ENCODE results near the gene ZYX.
"Not testable (repeated sequence)": the region's sequence is repeated elsewhere in the genome, so short reads cannot be mapped to it uniquely, and the experiment has no call there.

The ZYX gene

GRCh38 chr7:143422033-143422432, 40.9 kb downstream of the ZYX start:
- no peaks in the 10 kb centered on the region for H3K79me2 ChIP-seq (ENCODE audit: control insufficient read depth, insufficient read depth, low read length, unreplicated experiment)
- H3K4me3 ChIP-seq (ENCODE audit: low read depth, low read length): no peak overlapping the region
- H3K27ac ChIP-seq (ENCODE audit: low read depth, low read length): no peak overlapping the region
- H3K27me3 ChIP-seq (ENCODE audit: insufficient read depth, low read length): no peaks in the 10 kb centered on the region
- H2AFZ ChIP-seq (ENCODE audit: low read length, unreplicated experiment): no peak overlapping the region
- H3K36me3 ChIP-seq (ENCODE audit: insufficient read depth, low read length): no peaks in the 10 kb centered on the region
- H3K4me1 ChIP-seq (ENCODE audit: control insufficient read depth, insufficient read depth, low read length, unreplicated experiment): peaks cover 8% of the 10 kb centered on the region

- H3K4me1 ChIP-seq (ENCODE audit: control insufficient read depth, insufficient read depth, low read length, unreplicated experiment); H3K4me3 ChIP-seq (ENCODE audit: low read depth, low read length); H3K27ac ChIP-seq (ENCODE audit: low read depth, low read length); H3K36me3 ChIP-seq (ENCODE audit: insufficient read depth, low read length); H3K27me3 ChIP-seq (ENCODE audit: insufficient read depth, low read length); H2AFZ ChIP-seq (ENCODE audit: low read length, unreplicated experiment); H3K79me2 ChIP-seq (ENCODE audit: control insufficient read depth, insufficient read depth, low read length, unreplicated experiment): not testable (repeated sequence)
These were observed 43.3 kb downstream of the ZYX start for GRCh38 chr7:143424476-143424875.

- no peak overlapping the region for H3K27ac ChIP-seq (ENCODE audit: low read depth, low read length)
- peaks cover 24% of the 10 kb centered on the region for H3K4me1 ChIP-seq (ENCODE audit: control insufficient read depth, insufficient read depth, low read length, unreplicated experiment)
- no peaks in the 10 kb centered on the region for H3K36me3 ChIP-seq (ENCODE audit: insufficient read depth, low read length)
- peak overlapping the region; percentile 15 for H2AFZ ChIP-seq (ENCODE audit: low read length, unreplicated experiment)
- no peaks in the 10 kb centered on the region for H3K27me3 ChIP-seq (ENCODE audit: insufficient read depth, low read length)
- H3K4me3 ChIP-seq (ENCODE audit: low read depth, low read length): no peak overlapping the region
- no peaks in the 10 kb centered on the region for H3K79me2 ChIP-seq (ENCODE audit: control insufficient read depth, insufficient read depth, low read length, unreplicated experiment)
These were observed 45.5 kb downstream of the ZYX start for GRCh38 chr7:143426479-143427142.

GRCh38 chr7:143429770-143430698, 48.9 kb downstream of the ZYX start:
- peak overlapping the region; percentile 34 for H3K27ac ChIP-seq (ENCODE audit: low read depth, low read length)
- H3K4me3 ChIP-seq (ENCODE audit: low read depth, low read length): no peak overlapping the region
- peaks cover 24% of the 10 kb centered on the region for H3K4me1 ChIP-seq (ENCODE audit: control insufficient read depth, insufficient read depth, low read length, unreplicated experiment)
- H3K79me2 ChIP-seq (ENCODE audit: control insufficient read depth, insufficient read depth, low read length, unreplicated experiment): no peaks in the 10 kb centered on the region
- H3K36me3 ChIP-seq (ENCODE audit: insufficient read depth, low read length): no peaks in the 10 kb centered on the region
- H3K27me3 ChIP-seq (ENCODE audit: insufficient read depth, low read length): no peaks in the 10 kb centered on the region
- H2AFZ ChIP-seq (ENCODE audit: low read length, unreplicated experiment): peak overlapping the region; percentile 9

- H2AFZ ChIP-seq (ENCODE audit: low read length, unreplicated experiment): no peak overlapping the region
- no peak overlapping the region for H3K27ac ChIP-seq (ENCODE audit: low read depth, low read length)
These were observed 50.0 kb downstream of the ZYX start for GRCh38 chr7:143431109-143431508.

GRCh38 chr7:143433759-143434158, 52.6 kb downstream of the ZYX start:
- Histone ChIP-seq H3K36me3 (ENCODE audit: insufficient read depth, low read length) (no peaks in the 10 kb centered on the region), H3K27me3 (ENCODE audit: insufficient read depth, low read length) (no peaks in the 10 kb centered on the region), H3K27ac (ENCODE audit: low read depth, low read length) (no peak overlapping the region), H3K4me1 (ENCODE audit: control insufficient read depth, insufficient read depth, low read length, unreplicated experiment) (peaks cover 16% of the 10 kb centered on the region), H3K4me3 (ENCODE audit: low read depth, low read length) (no peak overlapping the region), H2AFZ (ENCODE audit: low read length, unreplicated experiment) (no peak overlapping the region), H3K79me2 (ENCODE audit: control insufficient read depth, insufficient read depth, low read length, unreplicated experiment) (no peaks in the 10 kb centered on the region)

More at GRCh38 chr7:143431109-143431508, 50.0 kb downstream of the ZYX start:
- Histone ChIP-seq H3K4me3 (ENCODE audit: low read depth, low read length) (no peak overlapping the region), H3K4me1 (ENCODE audit: control insufficient read depth, insufficient read depth, low read length, unreplicated experiment) (peaks cover 24% of the 10 kb centered on the region), H3K36me3 (ENCODE audit: insufficient read depth, low read length) (no peaks in the 10 kb centered on the region), H3K27me3 (ENCODE audit: insufficient read depth, low read length) (no peaks in the 10 kb centered on the region), H3K79me2 (ENCODE audit: control insufficient read depth, insufficient read depth, low read length, unreplicated experiment) (no peaks in the 10 kb centered on the region)

- Histone ChIP-seq H3K79me2 (ENCODE audit: control insufficient read depth, insufficient read depth, low read length, unreplicated experiment) (no peaks in the 10 kb centered on the region), H3K27me3 (ENCODE audit: insufficient read depth, low read length) (no peaks in the 10 kb centered on the region), H3K4me1 (ENCODE audit: control insufficient read depth, insufficient read depth, low read length, unreplicated experiment) (peaks cover 16% of the 10 kb centered on the region), H3K4me3 (ENCODE audit: low read depth, low read length) (no peak overlapping the region), H3K27ac (ENCODE audit: low read depth, low read length) (no peak overlapping the region), H2AFZ (ENCODE audit: low read length, unreplicated experiment) (no peak overlapping the region), H3K36me3 (ENCODE audit: insufficient read depth, low read length) (no peaks in the 10 kb centered on the region)
These were observed 53.5 kb downstream of the ZYX start for GRCh38 chr7:143434660-143435059.

GRCh38 chr7:143435266-143435665, 54.1 kb downstream of the ZYX start:
- Histone ChIP-seq H3K4me3 (ENCODE audit: low read depth, low read length) (no peak overlapping the region), H2AFZ (ENCODE audit: low read length, unreplicated experiment) (no peak overlapping the region)

GRCh38 chr7:143436325-143436946, 55.3 kb downstream of the ZYX start:
- Histone ChIP-seq H3K4me1 (ENCODE audit: control insufficient read depth, insufficient read depth, low read length, unreplicated experiment) (no peaks in the 10 kb centered on the region), H2AFZ (ENCODE audit: low read length, unreplicated experiment) (no peak overlapping the region), H3K4me3 (ENCODE audit: low read depth, low read length) (no peak overlapping the region), H3K27ac (ENCODE audit: low read depth, low read length) (no peak overlapping the region), H3K27me3 (ENCODE audit: insufficient read depth, low read length) (peaks cover 14% of the 10 kb centered on the region; the same call in 1 of the 2 replicates), H3K79me2 (ENCODE audit: control insufficient read depth, insufficient read depth, low read length, unreplicated experiment) (no peaks in the 10 kb centered on the region), H3K36me3 (ENCODE audit: insufficient read depth, low read length) (no peaks in the 10 kb centered on the region)

More at GRCh38 chr7:143435266-143435665, 54.1 kb downstream of the ZYX start:
- peaks cover 6% of the 10 kb centered on the region; the same call in 1 of the 2 replicates for H3K27me3 ChIP-seq (ENCODE audit: insufficient read depth, low read length)
- no peak overlapping the region for H3K27ac ChIP-seq (ENCODE audit: low read depth, low read length)
- peaks cover 10% of the 10 kb centered on the region for H3K4me1 ChIP-seq (ENCODE audit: control insufficient read depth, insufficient read depth, low read length, unreplicated experiment)
- no peaks in the 10 kb centered on the region for H3K36me3 ChIP-seq (ENCODE audit: insufficient read depth, low read length)
- no peaks in the 10 kb centered on the region for H3K79me2 ChIP-seq (ENCODE audit: control insufficient read depth, insufficient read depth, low read length, unreplicated experiment)

GRCh38 chr7:143437578-143437977, 56.4 kb downstream of the ZYX start:
- Histone ChIP-seq H3K4me3 (ENCODE audit: low read depth, low read length) (no peak overlapping the region), H3K27ac (ENCODE audit: low read depth, low read length) (no peak overlapping the region), H2AFZ (ENCODE audit: low read length, unreplicated experiment) (no peak overlapping the region), H3K27me3 (ENCODE audit: insufficient read depth, low read length) (peaks cover 25% of the 10 kb centered on the region), H3K36me3 (ENCODE audit: insufficient read depth, low read length) (no peaks in the 10 kb centered on the region), H3K79me2 (ENCODE audit: control insufficient read depth, insufficient read depth, low read length, unreplicated experiment) (no peaks in the 10 kb centered on the region), H3K4me1 (ENCODE audit: control insufficient read depth, insufficient read depth, low read length, unreplicated experiment) (no peaks in the 10 kb centered on the region)
